Spleen (tissue), 11 donors: Measurements from ENCODE around the gene IDE. TPM values are rescaled to one million over a fixed set of nuclear protein-coding genes. Genes with fewer than 3 reads are reported as not detected.

ENCODE experiments used
- DNase-seq: peaks from one replicate; pipeline ENCODE4 v3.0.0-alpha.2; 2020
- H3K27ac ChIP-seq, 8 donors: fragments of 200-600 bp; sonication (generic) in 7 of 8; 1 replicate in 4 of 8; 2 replicates in 4 of 8; pipeline versions ENCODE4 v1.5.0 to v1.8.0; 2016 to 2021; ENCODE audit warnings: inconsistent platforms in 4 of 8, mild to moderate bottlenecking in 4 of 8, moderate library complexity in 1 of 8
- H3K27me3 ChIP-seq, 7 donors: fragments of 200-600 bp; sonication (generic) in 6 of 7; replicated peaks in 1 of 7; 1 replicate in 4 of 7; 2 replicates in 3 of 7; pipeline versions ENCODE4 v1.5.0 to v1.8.0; 2016 to 2021; ENCODE audit warnings: inconsistent platforms in 3 of 7, mild to moderate bottlenecking in 1 of 7
- H3K36me3 ChIP-seq, 6 donors: fragments of 200-600 bp; sonication (generic) in 5 of 6; 1 replicate in 4 of 6; 2 replicates in 2 of 6; pipeline versions ENCODE4 v1.5.0 to v1.8.0; 2016 to 2021; ENCODE audit warnings: inconsistent platforms in 2 of 6
- H3K4me1 ChIP-seq, 6 donors: fragments of 200-600 bp; sonication (generic) in 5 of 6; 1 replicate in 3 of 6; 2 replicates in 3 of 6; pipeline versions ENCODE4 v1.5.0 to v1.8.0; 2016 to 2021; ENCODE audit warnings: inconsistent platforms in 3 of 6
- H3K4me3 ChIP-seq, 8 donors: fragments of 200-600 bp; sonication (generic) in 7 of 8; 1 replicate in 4 of 8; 2 replicates in 4 of 8; pipeline versions ENCODE4 v1.5.0 to v1.8.0; 2016 to 2021; ENCODE audit warnings: inconsistent platforms in 4 of 8, mild to moderate bottlenecking in 4 of 8, moderate library complexity in 2 of 8
- H3K9me3 ChIP-seq, 8 donors: fragments of 200-600 bp; sonication (generic) in 7 of 8; 1 replicate in 4 of 8; 2 replicates in 4 of 8; pipeline versions ENCODE4 v1.5.0 to v1.8.0; 2016 to 2021; ENCODE audit warnings: inconsistent platforms in 4 of 8
- POLR2A ChIP-seq, 3 donors: fragments of 450-650 bp; IDR thresholded peaks; one replicate each; pipeline ENCODE4 v1.5.1; 2017; ENCODE audit warnings: antibody characterized with exemption in 3 of 3, mild to moderate bottlenecking in 1 of 3
- POLR2AphosphoS5 ChIP-seq, 3 donors: sonication (generic); formaldehyde crosslinking; IDR thresholded peaks; one replicate each; pipeline ENCODE4 v1.5.1; 2017; ENCODE audit warnings: antibody characterized with exemption in 3 of 3
- WGBS, 5 donors: extraction: QIAGEN DNeasy Blood & Tissue Kit in 3 of 5; methylation state at CpG; one replicate each; pipeline versions ENCODE4 v1.1.5 to v1.1.7; 2013 to 2018; 5-methylcytosine and 5-hydroxymethylcytosine counted together
- intact Hi-C: fragments of 100-400 bp; cut with DNase I; formaldehyde crosslinking; loops from one replicate; pipeline ENCODE4 v1.15.0; 2023; ENCODE audit warnings: low total_unique reads
- polyA plus RNA-seq, 3 donors: library from polyadenylated mRNA; stranded (reverse); fragments of 200-250 nt; gene quantifications; one replicate each; pipeline ENCODE4 v1.2.1, GENCODE V29; 2013
- total RNA-seq, 7 donors: library from RNA; depleted of rRNA in 3 of 7; stranded (reverse); fragments of >200 nt in 3 of 7; fragmentation: NEBNext Ultra II Directional in 4 of 7; extraction: Animal tissue kit (Norgen Biotek cat#: 25700) in 4 of 7; gene quantifications; one replicate each; pipeline versions ENCODE4 v1.1.0 to v1.2.1, GENCODE V29; 2016 to 2021
- TF ChIP-seq, protein P1 (sequence below), 11 experiments: fragments of 200-600 bp in 7 of 11; fragments of 450-650 bp in 4 of 11; sonication (generic) in 4 of 11; IDR thresholded peaks in 8 of 11; conservative IDR thresholded peaks in 3 of 11; 1 replicate in 7 of 11; 2 replicates in 4 of 11; pipeline versions ENCODE4 v1.4.0 to v1.8.0; 2016 to 2021; ENCODE audit warnings: antibody characterized with exemption in 11 of 11, inconsistent platforms in 4 of 11, mild to moderate bottlenecking in 1 of 11
- donor health status: healthy with polysubstance abuse.
- donor health status: DM: no; HTN: no; CAD: no; lungs with moderate emphysema.
- donor health status: DM: no; HTN: no; CAD: no.
- donor health status: Bipolar disorder and iron deficiency.
- donor health status: healthy.
- donor health status: DM: no; HTN: no; CAD: no.
- donor health status: DM: yes; HTN: yes; CAD: no.

The IDE gene
- total and polyA plus RNA-seq, 10 donors, result 4.4 to 35.2 (median 29.9) TPM

DNA sequence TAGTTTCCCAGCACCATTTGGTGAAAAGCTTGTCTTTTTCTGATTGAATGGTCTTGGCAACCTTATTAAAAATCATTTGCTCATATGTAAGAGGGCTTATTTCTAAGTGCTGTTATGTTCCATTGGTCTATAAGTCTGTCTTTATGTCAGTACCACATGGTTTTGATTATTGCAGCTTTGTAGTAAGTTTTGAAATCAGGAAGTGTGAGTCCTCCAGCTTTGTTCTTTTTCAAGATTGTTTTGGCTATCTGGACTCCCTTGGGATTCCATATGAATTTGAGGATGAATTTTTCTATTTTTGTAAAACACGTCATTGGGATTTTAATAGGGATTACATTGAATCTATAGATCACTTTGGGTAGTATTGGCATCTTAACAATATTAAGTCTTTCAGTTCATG is 24.4 kb upstream of the IDE start:
- no peaks in the 10 kb centered on the region for H3K36me3 ChIP-seq
- peaks cover 4 to 45% (median 13%) of the 10 kb centered on the region in 6 donors for H3K4me1 ChIP-seq
- WGBS, 5 donors, result 90 to 97% (median 94%) methylated on average over 1 of the region's 1 CpG
- intact Hi-C loops, result loop anchor here (10.0 kb wide), 1 partner anchor 86 kb away; the partner anchor contains the start of gene HHEX
- H3K4me3 ChIP-seq, result no peak overlapping the region
- no peak overlapping the region for H3K27ac ChIP-seq
- DNase-seq, result no peak
- no peaks in the 10 kb centered on the region for H3K27me3 ChIP-seq
- no peaks in the 10 kb centered on the region for H3K9me3 ChIP-seq
- TF ChIP-seq POLR2A (IDR thresholded peaks at IDR 0.05) (no peak), POLR2AphosphoS5 (IDR thresholded peaks at IDR 0.05) (no peak)
- TF ChIP-seq, protein P1, sequence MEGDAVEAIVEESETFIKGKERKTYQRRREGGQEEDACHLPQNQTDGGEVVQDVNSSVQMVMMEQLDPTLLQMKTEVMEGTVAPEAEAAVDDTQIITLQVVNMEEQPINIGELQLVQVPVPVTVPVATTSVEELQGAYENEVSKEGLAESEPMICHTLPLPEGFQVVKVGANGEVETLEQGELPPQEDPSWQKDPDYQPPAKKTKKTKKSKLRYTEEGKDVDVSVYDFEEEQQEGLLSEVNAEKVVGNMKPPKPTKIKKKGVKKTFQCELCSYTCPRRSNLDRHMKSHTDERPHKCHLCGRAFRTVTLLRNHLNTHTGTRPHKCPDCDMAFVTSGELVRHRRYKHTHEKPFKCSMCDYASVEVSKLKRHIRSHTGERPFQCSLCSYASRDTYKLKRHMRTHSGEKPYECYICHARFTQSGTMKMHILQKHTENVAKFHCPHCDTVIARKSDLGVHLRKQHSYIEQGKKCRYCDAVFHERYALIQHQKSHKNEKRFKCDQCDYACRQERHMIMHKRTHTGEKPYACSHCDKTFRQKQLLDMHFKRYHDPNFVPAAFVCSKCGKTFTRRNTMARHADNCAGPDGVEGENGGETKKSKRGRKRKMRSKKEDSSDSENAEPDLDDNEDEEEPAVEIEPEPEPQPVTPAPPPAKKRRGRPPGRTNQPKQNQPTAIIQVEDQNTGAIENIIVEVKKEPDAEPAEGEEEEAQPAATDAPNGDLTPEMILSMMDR (IDR thresholded peaks at IDR 0.05 in 8 of 11, conservative IDR thresholded peaks at IDR 0.05 in 3 of 11), result no peak

DNA sequence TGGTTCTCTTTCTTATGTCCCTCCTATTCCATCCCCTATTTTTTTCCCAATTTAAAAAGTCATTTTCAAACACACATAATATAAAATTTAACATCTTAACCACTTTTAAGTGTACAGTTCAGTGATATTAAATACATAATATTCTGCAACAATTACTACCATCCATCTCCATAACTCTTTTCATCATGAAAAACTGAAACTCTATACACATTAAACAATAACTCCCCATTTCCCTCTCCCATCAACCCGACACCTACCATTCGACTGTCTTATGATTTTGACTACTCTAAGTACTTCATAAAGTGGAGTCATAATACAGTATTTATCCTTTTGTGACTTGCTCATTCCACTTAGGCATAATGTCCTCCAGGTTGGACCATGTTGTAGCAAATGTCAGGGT is 21.6 kb upstream of the IDE start:
- intact Hi-C loops, result loop anchor here (10.0 kb wide), 1 partner anchor 89 kb away; the partner anchor contains the start of gene HHEX
- TF ChIP-seq POLR2AphosphoS5 (IDR thresholded peaks at IDR 0.05) (no peak), POLR2A (IDR thresholded peaks at IDR 0.05) (no peak)
- TF ChIP-seq, protein P1 (IDR thresholded peaks at IDR 0.05 in 8 of 11, conservative IDR thresholded peaks at IDR 0.05 in 3 of 11), result no peak
- Histone ChIP-seq H3K9me3 (no peaks in the 10 kb centered on the region), H3K27ac (no peak overlapping the region), H3K36me3 (no peaks in the 10 kb centered on the region), H3K27me3 (no peaks in the 10 kb centered on the region), H3K4me1 (peaks cover 6 to 53% (median 31%) of the 10 kb centered on the region in 6 donors), H3K4me3 (no peak overlapping the region)
- no peak for DNase-seq
- 73 to 92% (median 86%) methylated on average over 2 of the region's 2 CpGs for WGBS, 5 donors

DNA sequence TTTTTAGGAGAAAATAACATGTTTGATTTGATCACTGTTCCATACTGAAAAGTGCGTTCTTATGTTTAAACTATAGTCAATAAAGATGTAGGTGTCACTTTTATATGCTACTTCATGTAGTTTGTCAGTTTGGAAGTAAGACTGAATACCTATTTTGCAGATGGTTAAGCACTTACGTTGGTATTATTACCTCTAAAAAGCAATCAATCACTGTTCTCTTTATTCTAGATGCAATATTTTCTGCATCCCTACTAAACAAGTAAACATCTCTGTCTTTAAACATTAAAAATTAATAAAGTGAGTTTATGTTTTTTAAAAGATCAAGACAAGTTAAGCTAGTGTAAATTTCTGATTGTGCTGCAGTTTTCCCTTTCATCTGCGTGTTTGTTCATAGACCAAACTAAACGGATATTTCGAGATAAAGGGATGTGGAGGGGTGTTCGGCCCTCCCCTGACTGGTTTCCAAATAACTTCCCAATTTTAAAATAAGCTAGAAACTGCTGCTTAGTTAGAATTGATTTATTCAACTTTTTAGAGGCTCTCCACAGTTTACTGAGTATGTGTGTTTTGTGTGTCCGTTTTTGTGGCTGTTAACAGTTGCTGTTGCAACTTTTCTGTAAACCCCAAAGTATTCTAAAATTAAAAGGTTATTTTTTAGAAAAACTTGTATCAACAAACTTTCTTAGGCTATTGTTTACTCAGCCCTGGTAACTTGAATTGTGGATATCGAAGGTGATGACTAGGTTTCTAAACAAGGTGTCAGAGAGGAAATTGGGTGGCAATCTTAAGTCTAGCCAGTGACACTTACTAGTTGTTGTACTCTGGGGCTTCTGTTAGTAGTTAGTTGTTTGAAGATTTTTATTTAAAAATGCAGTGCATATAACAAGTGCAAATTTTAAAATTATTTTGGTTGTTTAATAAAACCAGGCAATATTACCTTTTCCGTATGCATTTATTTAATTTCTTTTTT is 20.0 kb upstream of the IDE start:
- H3K4me1 ChIP-seq, result peaks cover 6 to 54% (median 32%) of the 10 kb centered on the region in 6 donors
- H3K36me3 ChIP-seq, result no peaks in the 10 kb centered on the region
- H3K27me3 ChIP-seq, result no peaks in the 10 kb centered on the region
- peak overlapping the region in 4 of 8 donors; percentile 94 to 98 (median 97) for H3K27ac ChIP-seq
- H3K4me3 ChIP-seq, result peak overlapping the region; percentile 46 to 98 (median 84)
- H3K9me3 ChIP-seq, result no peaks in the 10 kb centered on the region
- no peak for TF ChIP-seq POLR2A (IDR thresholded peaks at IDR 0.05)
- TF ChIP-seq POLR2AphosphoS5 (IDR thresholded peaks at IDR 0.05), result no peak
- TF ChIP-seq, protein P1 (IDR thresholded peaks at IDR 0.05 in 8 of 11, conservative IDR thresholded peaks at IDR 0.05 in 3 of 11), result no peak
- 8 to 9% (median 9%) methylated on average over 9 of the region's 9 CpGs for WGBS, 5 donors
- intact Hi-C loops, result loop anchor here (10.0 kb wide), 1 partner anchor 91 kb away; the partner anchor contains the start of gene HHEX
- no peak for DNase-seq
